NK-92 (cell line): ENCODE results near the gene GALC.
"Not testable (repeated sequence)": the region's sequence is repeated elsewhere in the genome, so short reads cannot be mapped to it uniquely, and the experiment has no call there.

ENCODE experiments used
- DNase-seq: peaks from one replicate; lab custom pipeline; 2025; ENCODE audit not compliant: unreplicated experiment; lab: John Stamatoyannopoulos, UW

Gene GALC

GRCh38 chr14:87992718-87993628, at the start of gene GALC:
GALC (minus strand) TSS chr14:87993182; CDS start chr14:87993164, 18 bp downstream.
- DNase-seq, result peak; percentile 81

- DNase-seq, result no peak
These were observed 47.2 kb upstream of the GALC start for GRCh38 chr14:88040146-88040545.

- DNase-seq, result no peak
These were observed 46.2 kb upstream of the GALC start for GRCh38 chr14:88039197-88039596.

- no peak for DNase-seq
These were observed 44.3 kb upstream of the GALC start for GRCh38 chr14:88037325-88037724.

GRCh38 chr14:88036422-88036821, 43.4 kb upstream of the GALC start:
- no peak for DNase-seq

GRCh38 chr14:88034076-88034475, 41.1 kb upstream of the GALC start:
- no peak for DNase-seq

GRCh38 chr14:88032373-88032772, 39.4 kb upstream of the GALC start:
- no peak for DNase-seq

GRCh38 chr14:88030892-88031291, 37.9 kb upstream of the GALC start:
- no peak for DNase-seq

- no peak for DNase-seq
These were observed 37.1 kb upstream of the GALC start for GRCh38 chr14:88030079-88030478.

GRCh38 chr14:88029500-88029899, 36.5 kb upstream of the GALC start:
- DNase-seq, result no peak

GRCh38 chr14:88026890-88027289, 33.9 kb upstream of the GALC start:
- no peak for DNase-seq

GRCh38 chr14:88025313-88025712, 32.3 kb upstream of the GALC start:
- no peak for DNase-seq

- DNase-seq, result not testable (repeated sequence)
These were observed 31.5 kb upstream of the GALC start for GRCh38 chr14:88024252-88025086.

GRCh38 chr14:88023658-88024187, 30.7 kb upstream of the GALC start:
- DNase-seq, result no peak

- no peak for DNase-seq
These were observed 24.6 kb upstream of the GALC start for GRCh38 chr14:88017535-88017934.

GRCh38 chr14:88016768-88017167, 23.8 kb upstream of the GALC start:
- DNase-seq, result no peak

- no peak for DNase-seq
These were observed 20.9 kb upstream of the GALC start for GRCh38 chr14:88013750-88014349.

- no peak for DNase-seq
These were observed 19.5 kb upstream of the GALC start for GRCh38 chr14:88012495-88012894.

- no peak for DNase-seq
These were observed 17.3 kb upstream of the GALC start for GRCh38 chr14:88010331-88010730.

- no peak for DNase-seq
These were observed 16.5 kb upstream of the GALC start for GRCh38 chr14:88009486-88009885.

- no peak for DNase-seq
These were observed 15.2 kb upstream of the GALC start for GRCh38 chr14:88008039-88008742.
